OCI-M2 (cell line): Measurements from ENCODE around the gene CCDC149.

ENCODE experiments used
- DNase-seq: peaks from one replicate; lab custom pipeline; 2025; ENCODE audit not compliant: unreplicated experiment; lab: John Stamatoyannopoulos, UW

CCDC149 gene

DNA sequence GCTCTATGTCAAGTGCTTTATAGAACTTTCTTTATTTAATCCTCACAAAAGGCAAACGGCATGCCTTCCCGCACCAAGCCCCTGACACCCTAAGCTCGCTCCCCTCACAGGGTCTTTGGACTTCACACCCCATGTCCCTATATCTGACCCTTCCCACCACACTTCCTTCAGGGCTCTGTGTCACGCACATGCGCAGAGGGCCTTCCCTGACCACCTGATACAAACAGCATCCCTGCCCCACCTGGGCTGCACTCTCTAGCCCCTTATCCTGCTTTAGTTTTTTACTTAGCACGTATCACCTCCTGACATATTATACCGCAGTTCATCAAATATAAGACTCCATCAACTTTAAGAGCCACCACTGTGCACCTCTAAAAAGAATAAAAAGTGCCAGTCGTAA, 67.7 kb downstream of the CCDC149 start:
- no peak for DNase-seq

DNA sequence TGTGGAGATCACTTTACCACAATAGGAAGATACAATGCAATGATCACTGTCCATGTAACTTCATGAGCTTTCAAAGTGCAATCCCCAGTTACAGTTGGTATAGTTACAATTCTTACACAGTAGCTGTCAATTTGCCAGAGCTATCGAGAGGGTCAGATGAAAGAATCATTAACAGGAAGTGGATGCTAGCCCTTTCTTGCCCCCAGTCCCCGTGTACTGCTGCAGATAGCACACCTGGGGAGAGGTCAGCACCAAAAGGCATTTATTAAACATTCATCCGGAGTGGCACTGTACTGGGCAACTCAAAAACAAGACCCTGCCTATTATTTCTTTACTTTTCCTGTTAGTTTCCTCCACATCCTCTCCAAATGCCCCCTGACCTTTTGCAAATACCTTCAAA, 69.7 kb downstream of the CCDC149 start:
- no peak for DNase-seq

DNA sequence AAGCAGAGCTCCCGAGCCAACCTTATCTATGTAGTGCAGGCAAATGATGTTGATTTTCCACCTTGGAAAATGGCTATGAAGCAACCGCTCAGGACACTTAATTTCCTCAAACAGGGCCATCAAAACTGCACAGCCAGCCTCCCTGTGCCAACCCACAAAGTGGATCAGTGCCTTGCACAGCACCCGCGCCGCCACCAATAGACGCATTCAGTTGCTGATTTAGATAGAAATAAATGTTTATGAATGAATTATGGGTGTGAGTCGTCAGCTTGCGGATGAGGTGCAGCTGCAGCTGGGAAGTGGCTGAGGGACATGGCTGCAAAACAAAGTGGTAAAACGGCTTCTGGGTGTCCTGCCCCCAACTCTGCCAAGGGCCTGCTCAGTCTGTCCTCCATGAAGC, 70.5 kb downstream of the CCDC149 start:
- no peak for DNase-seq

DNA sequence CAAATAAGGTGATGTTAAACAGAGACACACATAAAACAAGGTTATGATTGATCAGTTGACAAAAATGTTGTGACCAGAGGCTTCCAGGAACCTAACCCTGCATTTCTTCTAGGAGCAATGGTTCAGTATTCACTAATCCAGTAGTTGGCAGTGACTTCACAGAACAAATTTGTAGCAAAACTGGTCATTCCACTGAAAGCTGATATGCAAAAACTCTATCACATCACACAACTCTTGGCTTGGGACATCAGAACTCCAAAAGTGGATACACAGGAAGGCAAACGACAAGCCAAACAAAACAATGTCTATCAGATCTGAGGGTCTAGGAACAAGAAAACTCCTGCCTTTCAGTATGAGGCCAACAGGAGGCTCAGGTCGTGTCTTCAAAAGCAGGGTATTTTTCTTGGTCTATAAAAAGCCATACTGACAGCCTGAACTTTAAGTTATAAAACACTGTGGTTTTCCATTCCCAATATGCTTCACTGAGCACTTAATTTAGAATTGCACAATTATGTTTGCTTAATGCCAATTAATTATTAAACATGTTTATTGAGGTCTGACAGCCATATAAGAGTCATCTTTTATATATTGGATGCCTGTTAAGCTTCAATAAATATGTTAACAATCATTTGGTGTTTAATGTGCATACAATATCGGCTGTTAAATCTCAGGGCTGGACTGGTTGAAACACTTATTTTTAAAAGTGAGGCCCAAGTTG, 71.9 kb downstream of the CCDC149 start:
- DNase-seq = no peak

DNA sequence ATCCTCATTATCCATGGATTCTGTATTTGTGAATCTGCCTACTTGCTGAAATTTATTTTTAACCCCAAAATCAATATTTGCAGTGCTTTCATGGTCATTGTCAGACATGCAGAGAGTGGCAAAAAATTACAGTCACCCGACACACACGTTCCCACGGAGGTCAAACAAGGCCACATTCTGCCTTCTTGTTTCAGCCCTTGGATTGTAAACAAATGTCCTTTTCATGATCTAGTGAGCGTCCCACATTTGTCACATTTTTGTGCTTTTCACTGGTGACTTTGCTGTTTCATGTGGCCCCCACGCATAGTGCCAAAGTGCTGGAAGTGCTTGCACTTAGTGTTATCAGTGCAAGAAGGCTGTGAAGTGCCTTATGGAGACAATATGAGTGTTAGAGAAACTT, 72.5 kb downstream of the CCDC149 start:
- DNase-seq = no peak

DNA sequence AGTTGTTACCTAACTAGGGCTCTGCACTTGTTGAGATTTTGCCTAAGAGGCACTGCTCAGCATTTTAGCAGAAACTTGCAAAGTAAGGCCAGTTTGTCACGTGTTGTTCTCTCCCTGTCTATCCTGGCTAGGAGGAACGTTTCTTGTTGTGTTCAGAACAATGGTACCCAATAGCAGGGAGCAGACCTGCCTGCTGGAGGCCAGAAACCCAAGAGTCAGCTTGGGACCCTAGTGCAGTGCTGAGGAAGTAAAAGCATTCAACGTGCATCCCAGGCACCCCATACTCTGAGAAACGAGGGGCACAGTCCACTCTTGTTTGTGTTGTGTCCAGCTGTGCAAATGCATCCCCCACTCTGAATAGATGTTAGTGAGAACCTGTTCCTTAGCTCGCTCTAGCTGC, 75.1 kb downstream of the CCDC149 start:
- no peak for DNase-seq

DNA sequence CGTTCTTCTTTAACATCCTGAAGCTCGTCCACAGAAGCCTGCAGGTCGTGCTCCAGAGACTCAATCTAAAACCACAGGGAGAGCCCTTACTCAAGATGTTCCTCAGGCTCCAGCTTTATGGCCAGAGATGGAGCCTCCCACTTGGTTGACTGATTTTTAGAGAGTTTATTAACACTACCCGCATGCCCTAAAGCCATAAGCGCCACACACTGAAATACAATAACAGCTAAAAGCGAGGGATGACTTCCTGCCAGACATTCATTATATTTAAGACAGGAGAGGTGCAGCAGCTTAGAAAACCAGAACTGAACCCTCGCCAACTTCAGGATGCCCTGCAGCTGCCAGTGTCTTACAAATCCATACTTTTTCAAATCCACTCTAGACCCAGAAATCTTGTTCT, 75.5 kb downstream of the CCDC149 start:
- no peak for DNase-seq

DNA sequence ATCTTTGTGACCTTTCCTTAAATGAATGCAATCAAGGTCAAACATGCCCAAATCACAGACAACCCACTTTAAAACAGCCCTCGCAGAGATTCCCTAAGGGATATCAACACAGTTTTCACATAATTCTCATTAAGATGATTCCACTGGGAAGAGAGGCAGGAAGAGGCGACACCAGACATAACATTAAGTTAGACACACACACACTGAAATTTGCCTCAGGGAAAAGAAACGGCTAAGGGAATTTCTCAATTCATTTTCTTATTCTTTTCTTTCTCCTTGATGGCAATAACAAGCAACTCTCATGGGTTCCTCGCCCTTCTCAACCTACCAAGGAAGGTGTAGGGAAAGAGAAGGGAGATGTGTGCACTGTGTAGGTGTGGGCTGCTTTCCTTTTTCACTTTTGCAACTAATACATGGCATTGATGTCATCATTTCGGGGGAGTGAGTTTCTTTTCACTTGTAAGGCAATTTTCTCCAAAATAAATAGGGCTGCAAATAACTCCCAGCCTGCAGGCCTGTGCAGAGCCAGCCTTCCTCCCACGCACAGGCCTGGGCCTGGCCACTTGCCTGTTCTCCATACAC, 76.1 kb downstream of the CCDC149 start:
- DNase-seq = no peak

DNA sequence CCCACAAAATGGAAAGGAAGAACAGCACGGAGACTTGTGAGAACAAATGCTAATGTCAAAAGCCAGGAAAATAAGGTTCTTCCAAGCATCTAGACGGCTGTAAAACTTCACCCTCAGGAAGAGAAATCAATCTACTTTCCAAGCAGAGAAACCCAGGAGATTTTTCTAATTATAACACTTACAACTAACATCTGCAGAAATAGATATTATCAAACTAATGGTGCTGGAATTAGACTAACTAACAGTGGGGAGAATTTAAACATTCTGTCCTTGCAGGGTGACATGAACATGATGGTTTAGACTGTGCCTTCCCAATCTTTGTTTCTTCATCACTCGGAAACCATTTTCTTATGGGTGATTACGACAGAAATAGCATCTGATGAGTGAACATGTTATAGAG, 77.1 kb downstream of the CCDC149 start:
- DNase-seq = no peak

DNA sequence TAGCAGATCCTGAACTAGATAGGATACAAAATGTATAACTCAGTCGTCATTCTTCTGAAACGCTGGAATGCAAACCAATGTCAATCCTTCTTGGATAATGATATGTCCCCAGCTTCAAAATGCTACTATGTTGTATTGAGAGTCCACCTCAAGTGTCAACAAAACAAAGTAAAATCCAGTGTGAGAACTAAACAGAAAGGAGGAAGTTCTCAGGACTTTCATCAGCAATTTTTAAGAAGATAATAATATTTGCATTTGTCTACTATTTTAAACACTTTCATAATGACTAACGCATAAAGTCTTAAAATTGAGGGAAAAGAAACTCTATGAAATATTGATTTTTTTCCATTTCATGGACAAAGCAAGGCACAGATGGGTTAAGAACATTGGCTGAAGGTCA, 81.2 kb downstream of the CCDC149 start:
- DNase-seq = no peak

DNA sequence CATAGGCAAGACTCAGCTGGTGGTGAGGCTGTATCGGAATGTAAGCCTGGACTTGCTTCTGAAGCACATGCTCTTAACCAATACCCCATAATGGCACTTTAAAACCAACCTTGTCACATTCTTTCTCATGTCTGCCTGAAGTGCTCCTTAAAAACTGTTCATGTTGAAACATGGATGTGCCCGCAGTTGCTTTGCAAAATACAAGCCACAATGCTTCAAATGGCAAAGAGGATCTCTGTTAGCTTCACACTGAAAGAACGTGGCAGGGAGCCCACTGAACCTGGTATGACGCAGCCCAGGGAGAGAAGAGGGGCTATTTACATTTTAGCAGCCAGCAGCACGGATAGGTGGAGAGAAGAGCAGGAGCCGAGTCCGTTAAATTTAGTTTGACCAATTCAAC, 88.1 kb downstream of the CCDC149 start:
- DNase-seq = no peak

DNA sequence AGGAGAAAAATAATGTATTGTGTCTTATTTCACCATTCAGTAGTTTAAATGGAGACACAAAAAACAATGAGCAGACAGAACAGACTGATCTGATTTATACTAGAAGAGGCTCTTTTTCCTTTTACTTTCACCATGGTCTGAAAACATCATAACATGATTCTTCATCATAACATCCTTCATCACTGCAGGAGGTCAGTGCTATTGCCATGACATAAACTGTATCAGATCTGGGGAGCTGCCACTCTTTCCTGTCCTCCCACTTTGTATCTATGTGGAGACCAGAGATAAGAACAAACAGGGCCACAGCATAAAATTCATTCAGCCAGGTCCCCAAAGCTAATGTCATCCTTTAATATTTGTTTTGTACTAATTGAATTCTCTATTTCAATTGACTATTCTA, 92.3 kb downstream of the CCDC149 start:
- DNase-seq = no peak

DNA sequence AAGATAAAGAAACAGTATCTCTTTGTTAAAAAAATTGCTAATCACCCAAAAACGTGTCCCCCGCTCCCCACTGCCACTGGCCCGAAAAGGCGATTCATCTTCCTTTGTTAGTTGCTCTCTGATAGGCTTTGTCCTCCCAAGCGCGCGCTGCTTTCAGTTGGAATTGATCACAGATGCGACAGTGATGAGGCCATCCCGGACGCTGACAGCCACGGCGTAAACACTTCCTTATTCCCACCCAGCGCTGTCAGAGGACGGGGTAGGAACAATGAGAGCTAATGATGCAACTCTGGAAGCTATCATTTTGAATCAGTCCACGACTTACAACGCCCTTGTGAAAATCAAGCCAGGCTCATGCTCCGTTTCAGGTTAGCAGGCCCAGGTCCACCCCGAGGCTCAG, 96.0 kb downstream of the CCDC149 start:
- no peak for DNase-seq

DNA sequence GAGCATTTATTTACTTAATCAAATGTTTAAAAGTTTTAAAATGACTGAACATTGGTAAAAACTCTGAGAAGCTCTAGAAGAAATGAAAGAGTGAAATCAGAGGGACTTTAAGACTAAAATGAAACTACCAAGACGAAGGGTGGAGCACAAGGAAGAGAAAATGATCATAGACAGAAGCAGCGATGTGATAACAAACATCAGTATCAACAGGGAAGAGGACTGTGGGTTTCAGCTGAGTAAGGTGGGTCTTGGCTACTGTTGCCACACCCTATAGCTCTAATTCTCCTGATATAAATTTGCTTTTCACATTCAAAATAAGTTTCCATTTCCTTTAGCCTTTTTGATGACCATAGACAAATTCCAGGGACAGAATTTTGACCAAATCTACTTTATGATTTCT, 99.1 kb downstream of the CCDC149 start:
- no peak for DNase-seq

DNA sequence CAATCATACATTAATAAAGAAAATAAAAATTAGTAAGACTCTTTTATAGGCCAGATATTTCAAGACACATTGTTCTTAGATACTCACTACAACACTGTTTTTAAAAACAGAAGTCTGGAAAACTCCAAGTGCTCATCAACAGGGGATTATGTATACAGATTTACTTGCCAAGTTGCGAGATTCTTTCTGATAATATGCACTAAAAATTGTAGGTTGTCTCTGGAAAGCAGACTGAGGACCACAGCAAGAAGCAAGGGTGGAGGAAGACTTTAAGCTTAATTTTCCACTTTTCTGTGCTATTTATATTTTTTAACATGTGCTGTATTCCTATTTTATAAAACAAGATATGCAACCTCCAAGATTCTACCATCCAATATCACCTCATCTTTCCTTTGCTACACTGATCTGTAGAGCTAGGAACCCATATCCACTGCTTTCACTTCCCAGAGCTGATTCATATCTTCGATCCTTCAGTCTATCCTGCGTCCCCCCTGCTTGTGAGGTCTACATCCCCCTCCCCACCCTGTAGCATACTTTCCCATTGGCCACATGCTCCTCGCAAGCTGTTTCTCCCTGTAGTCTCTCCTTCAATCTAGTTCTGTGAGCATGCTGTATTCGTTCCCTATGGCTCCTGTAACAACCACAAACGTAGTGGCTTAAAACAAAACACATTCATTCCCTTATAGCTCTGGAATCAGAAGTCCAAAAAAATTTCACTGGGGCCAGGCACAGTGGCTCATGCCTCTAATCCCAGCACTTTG, 101.8 kb downstream of the CCDC149 start:
- DNase-seq = no peak

DNA sequence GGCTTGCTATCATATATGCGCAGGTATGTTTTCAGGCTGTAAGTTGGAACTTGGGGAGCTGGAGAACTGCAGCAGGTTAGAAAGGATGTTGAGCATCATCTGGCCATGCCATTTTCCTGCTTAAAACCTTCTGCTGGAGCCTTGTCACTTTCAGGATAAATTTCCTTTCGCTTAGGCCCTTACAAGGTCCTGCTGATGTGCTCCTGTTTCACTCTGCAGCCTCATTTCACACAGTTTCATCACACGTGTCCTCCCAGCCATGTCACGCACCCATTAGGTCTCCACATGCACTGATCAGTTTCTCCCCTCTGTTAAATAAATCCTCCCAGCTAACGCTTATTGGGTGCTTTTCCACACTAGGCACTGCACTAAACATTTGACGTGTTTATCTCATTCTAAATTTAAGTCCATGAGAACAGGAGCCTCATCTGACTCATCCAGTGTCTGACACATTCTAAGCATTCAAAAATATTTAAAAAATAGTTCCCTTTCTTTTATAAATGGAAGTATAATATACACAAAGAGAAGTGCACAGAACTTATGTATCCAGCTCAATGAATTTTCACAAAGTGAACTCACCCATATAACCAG, 102.9 kb downstream of the CCDC149 start:
- DNase-seq = no peak

DNA sequence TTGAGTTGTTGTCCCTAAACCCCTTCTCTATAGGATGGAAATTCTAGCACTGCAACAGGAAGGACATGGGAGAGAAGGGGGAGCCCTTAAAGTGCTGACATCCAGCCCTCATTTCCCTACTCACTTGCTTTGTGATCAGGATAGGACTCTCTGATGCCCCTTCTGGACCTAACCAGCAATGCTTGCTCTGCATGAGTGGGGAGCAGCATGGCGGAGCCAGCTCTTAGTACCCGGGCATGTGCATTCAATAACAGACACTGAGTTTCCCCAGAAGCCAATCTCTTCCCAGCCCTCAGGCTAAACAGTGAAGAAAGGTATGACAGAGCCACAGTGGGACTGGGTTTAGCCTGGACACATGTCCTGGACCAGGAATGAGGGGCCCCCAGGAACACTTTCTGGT, 103.5 kb downstream of the CCDC149 start:
- DNase-seq = no peak

DNA sequence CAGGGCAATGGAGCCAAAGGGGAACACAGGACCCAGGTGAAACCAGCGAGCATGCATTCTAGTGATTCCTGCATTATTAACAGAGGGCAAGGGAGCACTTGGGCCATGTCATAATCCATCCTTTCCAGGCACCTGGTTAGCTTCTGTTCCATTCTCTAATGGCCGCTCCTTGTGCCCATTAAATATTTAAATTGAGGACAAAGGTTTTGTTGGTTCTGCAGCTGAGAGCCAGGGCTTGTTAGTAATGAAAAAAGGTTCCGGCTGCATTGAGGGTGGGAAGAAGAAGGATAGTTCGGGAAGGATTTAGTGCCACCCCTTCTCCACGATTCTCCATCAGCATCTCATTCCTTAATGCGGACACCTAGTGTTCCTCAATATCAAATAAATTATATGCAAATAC, 103.9 kb downstream of the CCDC149 start:
- DNase-seq = no peak

DNA sequence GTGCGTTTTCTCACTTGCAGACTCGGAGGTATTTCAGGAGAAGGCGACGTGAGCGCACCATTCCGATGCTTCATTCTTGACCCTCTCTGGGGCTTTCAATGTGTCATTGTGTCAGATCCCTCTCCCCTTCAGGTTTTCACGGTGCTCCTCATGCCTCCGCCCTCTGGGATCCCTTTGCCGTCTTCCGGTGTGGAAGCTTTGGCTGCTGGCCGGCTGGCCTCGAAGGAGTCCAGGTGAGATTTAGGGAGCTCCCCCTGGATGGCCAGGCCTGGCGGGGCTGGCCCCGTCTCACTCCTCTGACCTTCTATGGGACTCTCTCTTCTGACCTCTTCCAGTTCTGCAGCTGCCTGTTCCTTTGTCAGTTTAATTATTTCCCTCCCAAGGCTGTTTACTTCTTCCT, 104.6 kb downstream of the CCDC149 start:
- no peak for DNase-seq

DNA sequence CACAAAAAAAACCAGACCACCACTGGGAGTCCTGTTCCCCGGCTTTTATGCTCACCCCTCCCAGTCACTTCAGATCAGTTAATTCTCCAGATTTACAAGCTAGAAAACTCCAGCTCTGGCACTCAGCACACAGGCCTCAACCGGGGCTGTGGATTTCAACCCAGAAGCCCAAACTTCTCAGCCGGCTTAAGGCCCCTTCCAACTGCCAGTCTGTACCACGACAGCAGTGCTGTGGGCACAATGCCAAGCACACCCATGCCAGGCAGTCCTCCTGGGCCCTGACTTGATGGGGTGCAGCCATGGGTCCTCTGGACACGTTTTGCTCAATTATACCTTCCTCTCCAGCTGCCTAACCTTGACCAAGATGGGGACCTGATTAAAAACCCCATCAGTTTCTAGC, 105.2 kb downstream of the CCDC149 start:
- DNase-seq = no peak

DNA sequence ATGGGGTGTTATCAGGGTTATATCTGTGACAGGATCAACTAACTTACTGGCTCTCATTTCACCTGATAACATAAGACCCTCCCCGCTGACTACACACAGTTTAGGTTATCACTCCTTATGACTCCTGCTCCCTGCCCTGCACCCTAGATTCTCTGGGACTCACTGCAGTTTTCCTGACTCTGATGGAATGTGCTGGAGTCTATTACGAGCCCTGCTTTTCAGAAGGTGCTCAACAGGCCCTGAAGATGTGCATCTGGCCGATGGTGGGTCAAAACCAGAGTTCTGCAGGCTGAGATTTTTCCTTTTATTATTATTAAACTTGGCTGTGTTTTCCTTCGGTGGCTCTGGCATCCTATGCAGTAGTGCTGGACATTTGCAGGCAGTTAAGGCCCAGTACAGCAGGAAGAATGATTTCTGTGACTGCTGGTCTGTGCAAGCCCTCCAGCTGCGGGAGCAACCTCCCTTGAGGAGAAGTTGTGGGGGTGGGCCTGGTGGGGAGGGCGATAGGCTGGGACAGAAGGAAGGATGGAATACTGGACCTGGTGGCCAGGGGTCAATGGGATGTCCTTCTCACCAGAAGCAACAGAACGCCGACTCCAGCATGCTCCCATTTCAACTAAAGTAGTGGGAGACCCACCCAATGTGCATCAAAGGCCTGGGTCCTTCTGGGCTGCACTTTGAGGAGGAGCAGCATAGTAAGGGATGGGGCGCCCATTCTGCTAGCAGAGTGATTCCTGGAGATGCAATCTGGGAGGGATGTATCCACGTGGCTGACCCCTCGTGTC, 106.4 kb downstream of the CCDC149 start:
- no peak for DNase-seq
